GM18858 (cell line): ENCODE data around the gene JMJD8.

ENCODE experiments used
- ATAC-seq: cut with Tn5 transposase; IDR thresholded peaks from one replicate; pipeline ENCODE4 v1.9.1; 2021; ENCODE audit not compliant: unreplicated experiment

JMJD8 gene, protein sequence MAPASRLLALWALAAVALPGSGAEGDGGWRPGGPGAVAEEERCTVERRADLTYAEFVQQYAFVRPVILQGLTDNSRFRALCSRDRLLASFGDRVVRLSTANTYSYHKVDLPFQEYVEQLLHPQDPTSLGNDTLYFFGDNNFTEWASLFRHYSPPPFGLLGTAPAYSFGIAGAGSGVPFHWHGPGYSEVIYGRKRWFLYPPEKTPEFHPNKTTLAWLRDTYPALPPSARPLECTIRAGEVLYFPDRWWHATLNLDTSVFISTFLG

DNA sequence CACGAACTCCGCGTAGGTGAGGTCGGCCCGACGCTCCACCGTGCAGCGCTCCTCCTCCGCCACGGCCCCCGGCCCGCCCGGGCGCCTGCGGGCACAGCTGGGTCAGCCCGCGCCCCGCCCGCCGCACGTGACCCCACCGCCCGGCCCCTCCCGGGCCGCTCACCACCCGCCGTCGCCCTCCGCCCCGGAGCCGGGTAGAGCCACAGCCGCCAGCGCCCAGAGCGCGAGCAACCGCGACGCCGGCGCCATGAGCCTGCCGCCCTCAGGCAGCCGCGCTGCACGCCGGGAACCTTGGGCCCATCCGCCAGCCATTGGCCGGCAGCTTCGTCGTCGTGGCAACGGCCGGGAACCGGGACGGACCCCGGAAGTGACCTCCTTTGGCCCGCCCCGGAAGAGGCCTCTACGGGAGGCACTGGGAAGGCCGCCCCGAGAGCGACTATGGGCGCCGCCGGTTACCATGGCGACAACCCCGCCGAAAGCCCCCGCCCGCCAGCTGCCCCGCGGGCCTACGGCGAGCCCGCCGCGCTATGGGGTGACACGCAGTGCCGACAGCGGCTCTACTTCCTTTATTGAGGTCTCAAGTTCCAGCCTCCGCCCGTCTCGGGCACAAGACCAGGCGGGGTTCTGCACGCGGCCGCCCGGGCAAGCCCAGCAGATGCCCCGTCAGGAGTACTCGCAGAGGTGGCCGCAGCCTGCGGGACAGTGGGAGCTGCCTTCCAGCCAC lies at the start of gene JMJD8:
JMJD8 (minus strand) TSS at position 264 of the 724 bp plus-strand sequence; CDS start at position 249, 15 bp downstream.
- ATAC-seq, result peak; percentile 43

DNA sequence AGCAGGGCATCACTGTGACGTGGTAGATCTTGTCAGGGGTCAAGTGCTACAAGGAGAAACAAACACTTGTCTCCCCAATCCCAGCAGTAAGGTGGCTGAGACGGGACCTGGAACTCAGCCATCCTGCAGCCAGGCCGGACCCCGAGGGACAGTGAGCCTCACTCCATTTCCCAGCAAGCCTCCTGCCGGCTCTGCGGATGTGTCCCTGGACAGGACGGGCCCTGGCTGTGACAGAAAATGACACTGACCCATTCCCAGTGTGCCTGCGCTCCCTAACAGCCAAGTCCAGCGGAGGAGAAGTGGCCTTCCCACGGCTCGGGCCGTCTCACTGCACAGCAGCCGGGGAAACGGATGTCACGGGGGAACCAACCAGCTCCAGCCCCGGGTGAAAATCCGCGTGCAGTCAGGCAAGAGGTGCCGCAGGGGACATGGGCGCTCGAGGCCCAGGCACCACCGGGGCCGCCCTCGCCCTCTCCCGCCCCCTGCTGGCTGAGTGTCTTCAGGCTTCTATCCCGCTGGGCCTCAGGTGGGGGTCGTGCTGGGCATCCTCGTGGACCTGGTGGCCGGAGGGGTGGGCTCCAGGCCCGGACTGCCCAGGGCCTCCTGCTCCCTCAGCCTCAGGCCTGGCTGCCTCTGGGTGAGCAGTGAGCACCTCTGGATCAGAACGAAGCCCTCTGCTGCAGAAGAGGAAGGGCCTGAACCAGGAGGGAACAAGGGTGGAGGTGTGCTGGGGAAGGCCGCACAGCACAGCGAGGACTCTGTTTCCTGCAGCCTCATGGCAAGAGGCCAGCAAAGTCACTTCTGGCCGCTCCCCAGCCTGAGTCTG lies 49.5 kb upstream of the JMJD8 start:
- ATAC-seq, result no peak

DNA sequence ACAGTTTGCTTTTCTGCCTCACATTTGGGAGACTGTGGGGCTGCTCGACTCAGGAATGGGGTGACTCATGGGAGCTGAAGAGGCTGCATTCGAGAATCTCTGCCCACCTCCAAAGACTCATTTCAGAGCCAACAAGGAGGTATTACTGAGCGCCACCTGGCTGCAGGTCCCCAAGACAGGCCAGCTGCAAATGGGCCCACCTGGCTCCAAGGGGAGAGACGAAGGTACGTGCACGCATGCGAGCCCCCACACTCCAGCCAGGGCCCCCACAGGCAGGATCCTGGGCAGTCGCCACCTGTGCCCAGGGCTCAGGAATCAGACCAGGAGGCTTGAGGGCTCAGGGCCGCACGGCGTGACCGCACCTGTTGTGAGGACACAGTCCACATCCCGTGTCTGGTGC lies 48.8 kb upstream of the JMJD8 start:
- ATAC-seq, result no peak

DNA sequence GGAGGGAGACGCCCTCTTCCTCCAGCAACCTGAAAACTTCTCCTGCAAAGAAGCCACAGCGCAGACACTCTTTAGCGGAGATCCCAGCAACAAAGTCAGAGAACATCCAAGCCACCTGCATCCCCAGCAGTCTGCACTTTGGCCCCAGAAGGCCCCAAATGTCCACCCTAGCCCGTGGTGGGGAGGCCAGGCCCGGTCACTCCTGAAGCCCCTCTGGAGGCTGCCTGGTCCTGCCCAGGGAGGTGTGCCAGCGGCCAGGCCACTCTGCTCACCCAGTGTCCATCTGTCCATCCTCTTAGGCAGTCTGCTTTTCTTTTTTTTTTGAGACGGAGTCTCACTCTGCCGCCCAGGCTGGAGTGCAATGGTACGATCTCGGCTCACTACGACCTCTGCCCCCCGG lies 48.2 kb upstream of the JMJD8 start:
- no peak for ATAC-seq

DNA sequence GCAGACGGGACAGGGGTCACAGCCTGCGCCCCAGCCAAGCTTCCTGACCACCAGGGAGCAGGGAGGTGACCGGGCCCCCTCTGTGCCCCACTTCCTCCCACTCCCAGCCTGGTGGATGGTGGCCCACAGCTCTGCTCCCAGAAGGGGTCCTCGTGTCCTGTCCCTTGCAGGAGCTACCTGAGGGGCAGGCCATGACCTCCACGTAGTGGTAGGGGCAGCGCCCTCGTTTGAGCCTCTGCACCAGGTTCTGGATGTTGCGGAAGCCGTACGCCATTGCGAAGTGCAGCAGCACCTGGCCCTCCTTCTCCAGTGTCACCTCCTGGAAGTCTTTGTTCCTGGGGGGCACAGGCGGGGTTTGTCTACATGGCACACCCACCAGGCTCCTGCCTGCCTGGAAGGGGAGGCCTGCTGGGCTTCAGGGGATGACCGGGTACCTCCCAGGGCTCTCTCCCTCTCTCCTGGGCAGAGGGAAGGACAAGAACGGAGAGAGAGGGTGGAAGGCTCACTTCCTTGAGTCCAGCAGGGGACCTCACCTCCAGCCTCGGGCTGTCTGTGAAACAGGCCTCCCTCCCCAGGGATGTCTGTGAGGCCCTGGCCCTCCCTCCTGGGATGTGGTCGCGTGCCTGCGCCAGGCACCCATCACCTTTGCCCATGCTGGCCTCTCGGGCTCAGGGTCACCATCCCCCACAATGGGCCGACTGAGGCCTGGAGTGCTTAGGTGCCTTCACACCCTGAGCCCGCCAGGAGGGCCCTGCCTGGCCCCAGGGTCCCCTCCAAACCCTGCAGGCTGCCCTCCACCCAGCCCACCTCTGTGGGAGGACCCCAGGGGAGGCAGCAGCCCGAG lies 46.8 kb upstream of the JMJD8 start:
- no peak for ATAC-seq

DNA sequence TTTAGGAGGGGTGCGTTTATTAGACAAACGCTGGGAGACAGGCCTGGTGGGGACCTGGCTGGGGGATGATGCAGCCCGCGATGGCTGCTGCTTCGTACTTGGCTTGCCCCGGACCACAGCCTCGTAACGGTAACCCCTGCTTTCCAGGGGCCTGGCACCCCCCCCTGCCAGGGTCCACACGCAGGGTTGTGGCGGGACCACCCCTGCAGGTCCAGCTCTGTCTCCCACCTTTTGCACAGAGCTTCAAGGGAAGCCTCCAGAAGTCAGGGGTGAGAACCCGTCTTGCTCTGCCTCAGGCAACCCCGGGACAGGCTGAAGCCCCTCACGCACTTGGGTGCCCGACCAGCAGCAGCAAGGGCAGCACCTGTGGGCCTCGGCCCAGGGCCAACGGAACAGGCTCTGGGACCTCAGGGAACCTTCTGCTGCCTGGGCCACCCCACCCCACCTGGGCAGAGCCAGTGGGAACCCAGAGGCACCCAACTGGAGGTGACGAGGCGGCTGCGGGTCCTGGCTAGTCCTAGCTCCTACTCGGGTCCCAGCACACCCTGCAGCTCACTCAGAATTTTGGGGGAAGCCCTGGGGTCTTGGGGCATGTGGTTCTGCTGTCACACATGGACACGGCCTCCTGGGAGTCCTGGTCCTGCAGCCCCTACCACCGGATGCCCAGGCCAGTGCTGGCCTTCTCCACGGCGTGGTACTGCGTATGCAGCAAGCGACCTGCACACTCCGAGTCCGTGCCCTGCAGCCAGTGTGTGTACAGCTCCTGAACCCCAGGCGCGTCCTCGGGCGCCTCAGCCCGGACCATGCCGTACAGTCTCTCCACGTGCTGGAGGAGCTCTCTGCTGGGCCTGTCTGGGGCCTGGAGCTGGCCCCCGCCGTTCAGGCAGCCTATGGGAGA lies 45.9 kb upstream of the JMJD8 start:
- ATAC-seq, result no peak

DNA sequence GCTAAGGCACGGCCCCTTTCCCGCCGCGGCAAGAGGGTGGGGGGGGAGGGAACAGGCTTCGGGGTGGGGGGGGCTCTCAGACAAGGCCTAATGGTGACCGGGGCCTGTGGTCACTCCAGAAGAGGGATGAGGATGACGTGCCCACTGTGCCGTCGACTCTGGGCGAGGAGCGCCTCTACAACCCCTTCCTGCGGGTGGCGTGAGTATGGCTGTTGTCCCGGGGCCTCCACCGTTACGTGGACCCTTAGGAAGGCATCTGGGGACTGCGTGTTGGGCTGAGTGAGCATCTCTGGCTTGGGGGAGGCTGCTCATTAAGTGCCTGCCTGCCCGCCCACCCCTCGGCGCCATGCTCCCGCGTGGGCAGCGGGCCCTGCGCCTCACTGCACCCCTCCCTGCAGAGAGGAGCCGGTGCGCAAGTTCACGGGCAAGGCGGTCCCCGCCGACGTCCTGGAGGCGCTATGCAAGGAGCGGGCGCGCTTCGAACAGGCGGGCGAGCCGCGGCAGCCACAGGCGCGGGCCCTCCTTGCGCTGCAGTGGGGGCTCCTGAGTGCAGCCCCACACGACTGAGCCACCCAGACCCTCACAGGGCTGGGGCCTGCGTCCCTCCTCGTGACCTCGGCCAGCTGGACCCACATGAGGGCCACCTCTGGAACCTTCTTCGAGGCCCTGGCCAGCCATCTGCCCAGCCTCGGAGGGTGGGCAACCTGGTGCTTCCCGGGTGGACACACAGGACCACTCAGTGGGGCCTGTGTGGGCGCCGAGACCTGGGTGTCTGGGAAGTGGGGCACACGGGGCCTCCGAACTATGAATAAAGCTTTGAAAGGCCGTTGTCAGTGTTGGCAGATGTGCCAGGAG lies 45.0 kb upstream of the JMJD8 start:
- ATAC-seq, result no peak

DNA sequence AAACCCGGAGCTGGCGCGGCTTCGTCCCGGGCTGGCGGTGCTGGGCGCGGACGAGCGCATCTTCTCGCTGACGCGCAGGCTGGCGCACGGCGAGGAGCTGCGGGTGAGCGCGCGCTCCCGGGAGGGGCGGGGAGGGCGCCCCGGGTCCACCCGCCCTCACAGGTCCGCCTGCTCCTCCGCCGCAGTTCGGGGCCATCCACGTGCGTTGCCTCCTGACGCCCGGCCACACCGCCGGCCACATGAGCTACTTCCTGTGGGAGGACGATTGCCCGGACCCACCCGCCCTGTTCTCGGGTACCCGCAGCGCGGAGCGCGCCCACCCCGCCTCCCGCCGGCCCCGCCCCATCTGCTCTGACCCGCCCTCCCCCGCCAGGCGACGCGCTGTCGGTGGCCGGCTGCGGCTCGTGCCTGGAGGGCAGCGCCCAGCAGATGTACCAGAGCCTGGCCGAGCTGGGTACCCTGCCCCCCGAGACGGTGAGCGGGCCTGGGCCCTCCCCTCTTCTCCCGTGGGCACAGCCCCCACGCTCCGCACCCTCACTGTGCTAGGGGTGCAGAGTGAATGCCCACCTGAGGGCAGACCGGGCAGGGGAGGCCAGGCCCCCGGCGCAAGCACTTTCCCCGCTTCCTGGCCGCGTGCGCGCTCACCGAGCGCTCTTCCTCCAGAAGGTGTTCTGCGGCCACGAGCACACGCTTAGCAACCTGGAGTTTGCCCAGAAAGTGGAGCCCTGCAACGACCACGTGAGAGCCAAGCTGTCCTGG lies 44.2 kb upstream of the JMJD8 start:
- ATAC-seq, result no peak

DNA sequence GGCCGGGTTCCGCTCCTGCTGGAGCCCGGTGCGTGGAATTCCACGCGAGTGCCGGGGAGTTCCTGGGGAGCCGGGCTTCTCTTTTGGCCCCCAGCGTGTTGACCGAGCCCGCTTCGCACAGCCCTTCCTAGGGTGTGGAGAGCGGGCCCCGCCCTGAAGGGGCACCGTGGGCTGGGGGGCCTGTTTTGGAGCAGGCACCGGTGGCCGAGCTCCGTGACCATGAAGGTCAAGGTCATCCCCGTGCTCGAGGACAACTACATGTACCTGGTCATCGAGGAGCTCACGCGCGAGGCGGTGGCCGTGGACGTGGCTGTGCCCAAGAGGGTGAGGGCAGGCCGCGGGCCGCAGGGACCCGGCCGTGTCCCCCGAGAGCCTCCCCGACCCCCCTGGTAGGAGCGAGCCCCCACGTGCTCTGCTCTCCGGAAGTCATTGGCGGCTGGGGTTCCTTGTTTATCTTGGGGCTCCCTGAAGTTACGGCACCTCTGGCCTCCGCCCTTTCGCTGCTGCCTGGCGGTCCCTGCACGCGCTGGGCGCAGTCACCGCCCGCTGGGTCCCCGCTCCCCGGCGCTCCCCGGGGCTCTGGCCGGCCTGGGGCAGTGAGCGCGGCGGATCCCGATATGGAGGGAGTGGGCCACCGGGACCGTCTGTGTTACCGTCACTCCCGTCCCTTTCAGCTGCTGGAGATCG lies 43.3 kb upstream of the JMJD8 start:
- ATAC-seq, result no peak

DNA sequence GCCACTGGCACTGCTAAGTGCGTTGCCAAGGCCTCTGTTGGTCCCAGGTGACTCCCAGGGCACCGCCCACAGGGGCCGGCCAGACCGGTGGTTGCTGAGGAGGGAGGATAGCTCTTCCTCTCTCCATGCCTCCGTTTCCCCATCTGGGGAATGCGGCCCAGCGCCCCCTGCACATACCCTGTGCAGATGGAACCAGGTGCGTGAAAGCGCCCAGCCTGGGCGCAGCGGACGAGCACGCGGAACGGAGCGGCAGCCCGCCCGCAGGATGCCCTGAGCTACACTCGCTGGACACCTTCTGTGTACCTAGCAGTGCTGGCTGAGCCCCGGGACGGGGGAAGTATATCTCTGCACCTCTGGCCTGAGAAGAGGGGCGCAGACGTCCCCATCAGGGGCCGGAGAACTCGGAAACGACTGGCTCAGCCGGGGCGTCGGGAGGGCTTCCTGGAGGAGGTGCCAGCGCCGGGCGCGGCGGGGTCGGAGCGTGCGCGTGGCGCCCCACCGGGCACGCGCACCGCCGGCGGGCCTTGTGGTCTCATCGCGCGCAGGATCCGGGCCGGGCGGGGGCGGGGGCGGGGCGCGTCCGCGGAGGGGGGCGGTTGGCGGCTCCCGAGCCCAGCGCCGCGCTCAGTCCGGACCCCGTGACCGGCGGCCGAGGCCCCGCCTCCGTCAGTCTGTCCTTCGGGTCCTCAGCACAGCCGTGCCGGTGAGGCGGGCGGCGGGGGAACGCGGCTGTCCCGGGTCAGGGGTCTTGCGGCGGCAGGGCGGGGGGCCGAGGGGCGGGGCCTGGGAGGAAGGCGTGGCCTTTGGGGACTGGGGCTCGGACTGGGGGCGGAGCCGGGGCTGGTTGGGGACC lies 42.5 kb upstream of the JMJD8 start, which contains the start of the genes CCDC78 and HAGHL:
CCDC78 (minus strand) TSS at position 6 of the 853 bp plus-strand sequence. CDS start 76 bp downstream, outside the sequence.
HAGHL (plus strand) TSS at position 669 of the 853 bp plus-strand sequence. CDS start 404 bp downstream, outside the sequence.
- no peak for ATAC-seq

DNA sequence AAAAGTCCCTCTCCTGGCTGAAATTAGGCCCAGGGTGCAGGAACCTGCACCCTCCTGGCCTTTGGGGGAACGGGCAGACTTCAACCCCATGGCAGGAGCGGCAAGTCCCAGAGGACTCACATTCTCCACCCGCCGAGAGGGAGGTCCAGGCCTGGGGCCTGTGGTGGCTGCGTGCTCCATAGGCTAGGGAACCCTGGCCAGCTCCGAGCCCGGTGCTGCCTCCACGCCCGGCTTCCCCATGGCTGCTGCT lies 42.0 kb upstream of the JMJD8 start:
- no peak for ATAC-seq

DNA sequence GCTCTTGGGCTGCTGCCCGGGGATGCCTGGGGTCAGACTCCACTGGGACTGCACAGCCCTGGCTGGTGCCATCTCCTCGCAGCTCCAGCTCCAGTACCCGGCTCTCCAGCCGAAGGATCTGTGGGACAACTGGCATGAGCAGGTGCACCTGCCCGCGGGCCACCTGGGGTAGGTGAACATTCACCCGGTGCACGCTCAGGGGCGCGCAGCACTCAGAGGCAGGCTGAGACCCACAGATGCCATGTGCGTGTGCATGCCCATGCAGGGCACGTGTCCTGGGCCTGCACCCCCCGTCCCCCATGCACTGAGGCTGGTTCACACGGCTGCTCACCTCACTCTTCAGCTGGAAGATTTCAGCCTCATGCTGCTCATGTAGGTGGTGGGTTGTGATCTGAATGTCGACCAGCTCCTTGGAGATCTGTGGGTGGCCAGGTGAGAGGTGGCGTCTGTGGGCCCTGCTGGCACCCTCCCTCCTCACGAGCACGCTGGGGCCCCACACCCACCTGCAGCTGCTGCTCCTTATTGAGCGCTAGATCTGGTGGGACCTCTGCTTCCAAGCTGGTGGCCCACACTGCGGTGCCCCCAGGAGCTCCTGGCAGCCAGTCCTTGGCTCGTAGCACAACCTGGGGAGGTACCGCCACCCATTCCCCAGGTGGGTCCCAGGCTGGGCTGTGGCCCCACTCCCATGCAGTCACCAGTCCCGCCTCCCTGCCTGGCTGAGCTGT lies 41.5 kb upstream of the JMJD8 start:
- ATAC-seq, result no peak

DNA sequence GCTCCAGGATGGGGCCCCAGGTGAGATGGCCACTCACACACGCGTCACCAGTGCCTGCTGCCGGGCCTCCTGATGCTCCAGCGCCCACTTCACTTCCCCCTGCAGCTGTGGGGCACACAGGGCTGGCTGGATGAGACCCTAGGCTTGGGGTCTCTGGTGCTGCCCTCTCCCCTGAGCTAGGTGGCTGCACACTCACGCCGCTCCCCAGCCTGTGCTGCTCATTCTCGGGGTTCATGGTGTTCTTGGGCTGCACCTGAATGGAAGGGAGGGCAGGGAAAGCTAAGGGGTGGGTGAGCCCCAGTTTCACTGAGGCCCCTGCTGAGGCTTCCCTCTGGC lies 40.9 kb upstream of the JMJD8 start:
- no peak for ATAC-seq

DNA sequence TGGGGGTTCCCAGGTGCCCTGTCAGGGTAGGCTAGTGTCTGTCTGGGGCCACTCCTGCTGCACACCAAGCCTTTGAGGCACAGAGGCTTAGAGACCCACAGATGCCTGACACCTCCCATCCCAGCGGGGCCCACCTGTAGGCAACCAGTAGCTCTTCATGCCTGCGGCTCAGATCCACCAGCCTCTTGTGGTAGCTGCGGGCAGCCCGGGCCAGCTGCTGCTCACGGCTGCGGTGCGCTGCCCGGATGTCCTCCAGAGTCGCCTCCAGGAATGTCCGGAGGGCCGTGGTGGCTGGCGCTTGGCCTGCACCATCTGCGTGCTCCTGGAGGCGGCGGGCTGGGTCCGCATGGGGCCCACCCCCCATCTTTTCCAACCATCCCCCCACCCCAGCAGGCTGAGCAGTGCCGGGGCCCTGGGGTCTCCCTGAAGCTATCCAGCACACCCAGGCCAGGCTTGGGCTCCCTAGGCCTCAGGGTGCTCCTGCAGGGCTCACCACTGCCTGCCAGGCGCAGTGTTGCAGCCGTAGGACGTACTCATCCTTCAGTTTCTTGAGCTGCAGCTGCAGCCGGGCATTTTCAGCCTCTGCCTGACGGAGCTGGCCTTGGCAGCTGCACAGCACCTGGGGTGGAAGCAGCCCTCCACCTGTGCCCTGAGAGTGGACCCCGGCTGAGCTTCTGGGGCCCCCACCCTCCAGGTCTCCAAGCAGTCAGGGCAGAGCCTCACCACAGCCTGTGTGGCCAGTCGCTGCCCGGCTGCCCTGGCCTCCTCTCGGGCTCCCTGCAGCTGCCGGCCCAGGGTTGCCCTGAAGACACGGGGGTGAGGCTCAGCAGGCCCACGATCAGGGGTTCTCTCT lies 40.3 kb upstream of the JMJD8 start:
- no peak for ATAC-seq

DNA sequence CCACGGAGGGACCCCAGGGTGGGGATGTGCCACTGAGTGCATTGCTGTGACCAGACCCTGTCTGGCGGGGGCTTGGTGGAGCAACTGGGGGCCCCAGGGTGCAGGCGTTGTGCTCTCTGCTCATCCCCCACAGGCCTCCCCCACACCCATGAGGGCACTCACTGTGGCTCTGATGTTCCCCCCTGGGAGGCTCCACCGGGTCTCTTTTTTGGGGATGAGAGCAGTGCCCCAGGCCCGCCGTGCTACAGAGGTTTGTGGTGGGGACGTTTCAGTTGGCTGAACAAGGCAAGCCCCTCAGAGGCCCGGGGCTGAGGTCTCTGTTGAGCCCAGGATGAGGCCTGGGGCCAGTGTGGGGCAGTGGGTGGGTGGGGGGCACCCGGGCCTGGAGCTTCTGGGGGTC lies 39.6 kb upstream of the JMJD8 start:
- no peak for ATAC-seq
